DND-41 (cell line): Measurements from ENCODE around the gene DNAH17.

Experiments
- ATAC-seq: fragments of 200-7000 bp; cut with Tn5 transposase; 3 replicates; pipeline ENCODE4 v1.9.1; 2021; ENCODE audit warnings: low read depth; ENCODE audit not compliant: insufficient read depth
- DNase-seq: peaks from one replicate; pipeline ENCODE4 v3.0.0-alpha.2; 2020
- H2AFZ ChIP-seq: 2 replicates; pipeline ENCODE4 v1.6.0; 2012; ENCODE audit warnings: low read depth, low read length
- H3K27ac ChIP-seq: 2 replicates; pipeline ENCODE4 v1.5.1; 2012; ENCODE audit warnings: low read length, inconsistent platforms
- H3K27me3 ChIP-seq: fragments of 200-600 bp; sonication (generic); 2 replicates; pipeline ENCODE4 v1.6.0; 2012; ENCODE audit warnings: low read length, mild to moderate bottlenecking, inconsistent platforms; ENCODE audit not compliant: insufficient read depth, poor library complexity
- H3K36me3 ChIP-seq: 2 replicates; pipeline ENCODE4 v1.5.1; 2012; ENCODE audit warnings: low read length, inconsistent platforms; ENCODE audit not compliant: insufficient read depth
- H3K4me1 ChIP-seq: 2 replicates; pipeline ENCODE4 v1.5.1; 2012; ENCODE audit warnings: mild to moderate bottlenecking, low read length; ENCODE audit not compliant: insufficient read depth
- H3K4me2 ChIP-seq: 2 replicates; pipeline ENCODE4 v1.6.0; 2012; ENCODE audit warnings: mild to moderate bottlenecking, moderate library complexity, low read length, inconsistent platforms; ENCODE audit not compliant: insufficient read depth
- H3K4me3 ChIP-seq, 2 experiments: fragments of 200-600 bp in 1 of 2; shearing (Covaris generic) in 1 of 2; 2 replicates each; pipeline ENCODE4 v1.5.1; 2012 to 2016; ENCODE audit warnings: inconsistent platforms in 2 of 2, low read length in 2 of 2, mild to moderate bottlenecking in 2 of 2, low read depth in 1 of 2, moderate library complexity in 1 of 2
- H3K79me2 ChIP-seq: 2 replicates; pipeline ENCODE4 v1.6.0; 2012; ENCODE audit warnings: low read length, inconsistent platforms; ENCODE audit not compliant: insufficient read depth
- H3K9ac ChIP-seq: 2 replicates; pipeline ENCODE4 v1.6.0; 2012; ENCODE audit warnings: low read depth, mild to moderate bottlenecking, inconsistent platforms, low read length, moderate library complexity
- H3K9me3 ChIP-seq: 2 replicates; pipeline ENCODE4 v1.5.1; 2012; ENCODE audit warnings: low read length, moderate library complexity, mild to moderate bottlenecking, inconsistent platforms; ENCODE audit not compliant: insufficient read depth, severe bottlenecking
- H4K20me1 ChIP-seq: 2 replicates; pipeline ENCODE4 v1.6.0; 2012; ENCODE audit warnings: low read length; ENCODE audit not compliant: insufficient read depth
- EZH2 ChIP-seq: IDR thresholded peaks from 3 replicates; pipeline ENCODE4 v1.6.1; 2012; ENCODE audit warnings: borderline replicate concordance, low read depth, mild to moderate bottlenecking, moderate library complexity, low read length, inconsistent platforms; ENCODE audit not compliant: severe bottlenecking
- TF ChIP-seq, protein P1 (sequence below): IDR thresholded peaks from 2 replicates; pipeline ENCODE4 v1.5.1; 2012; ENCODE audit warnings: borderline replicate concordance, low read length, moderate library complexity, mild to moderate bottlenecking; ENCODE audit not compliant: poor library complexity, severe bottlenecking; ENCODE audit errors: extremely low read depth

The DNAH17 gene

DNA sequence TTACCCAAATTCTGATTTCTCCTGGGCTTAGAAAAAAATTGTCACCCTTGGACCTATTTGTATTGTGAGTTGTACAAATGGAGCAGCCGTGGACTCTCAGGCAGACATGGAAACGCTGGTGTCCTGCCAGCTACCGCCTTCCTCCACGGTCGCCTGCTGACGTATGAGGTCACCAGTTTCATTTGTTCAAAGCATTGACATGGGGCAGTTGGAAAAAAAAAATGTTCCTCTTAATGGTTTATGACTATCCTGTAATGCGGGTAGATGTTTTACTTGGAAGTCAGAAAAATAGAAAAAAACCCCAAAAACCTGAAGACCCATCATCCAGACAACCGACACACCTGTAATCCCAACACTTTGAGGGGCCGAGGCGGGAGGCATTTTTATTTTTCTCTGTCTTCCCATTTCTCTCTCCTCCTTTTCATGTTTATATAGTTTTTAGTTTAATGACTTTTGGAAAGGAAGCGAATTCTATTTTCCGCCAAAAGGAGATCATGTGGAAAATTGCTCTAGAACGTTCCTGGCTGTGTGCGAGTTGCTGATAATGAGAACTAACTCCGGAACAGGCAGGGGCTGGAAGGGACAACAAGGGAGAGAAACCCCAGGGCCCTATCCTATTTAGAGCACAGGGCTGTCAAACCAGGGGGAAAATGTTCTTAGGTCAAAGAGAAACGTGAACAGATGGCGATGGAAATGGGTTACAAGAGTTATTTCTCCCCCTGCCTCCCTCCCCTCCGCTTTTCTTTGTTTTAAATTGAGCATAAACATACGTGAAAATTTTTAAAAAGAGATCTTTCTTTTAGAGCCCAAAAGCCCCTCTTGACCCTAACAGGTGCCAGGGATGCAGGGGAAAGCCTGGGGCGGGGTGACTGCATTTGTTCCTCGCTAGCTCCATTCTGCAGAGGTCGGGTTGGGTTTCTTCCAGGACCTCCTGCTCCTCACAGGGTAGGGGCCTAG, 13.7 kb downstream of the DNAH17 start:
- H3K36me3 ChIP-seq: no peaks in the 10 kb centered on the region
- ATAC-seq (no peak), DNase-seq (no peak)
- no peak overlapping the region for H3K27ac ChIP-seq
- H3K9ac ChIP-seq: no peak overlapping the region
- H3K4me2 ChIP-seq: no peak overlapping the region
- H3K4me3 ChIP-seq: no peak overlapping the region
- TF ChIP-seq EZH2: no peak
- TF ChIP-seq, protein P1, sequence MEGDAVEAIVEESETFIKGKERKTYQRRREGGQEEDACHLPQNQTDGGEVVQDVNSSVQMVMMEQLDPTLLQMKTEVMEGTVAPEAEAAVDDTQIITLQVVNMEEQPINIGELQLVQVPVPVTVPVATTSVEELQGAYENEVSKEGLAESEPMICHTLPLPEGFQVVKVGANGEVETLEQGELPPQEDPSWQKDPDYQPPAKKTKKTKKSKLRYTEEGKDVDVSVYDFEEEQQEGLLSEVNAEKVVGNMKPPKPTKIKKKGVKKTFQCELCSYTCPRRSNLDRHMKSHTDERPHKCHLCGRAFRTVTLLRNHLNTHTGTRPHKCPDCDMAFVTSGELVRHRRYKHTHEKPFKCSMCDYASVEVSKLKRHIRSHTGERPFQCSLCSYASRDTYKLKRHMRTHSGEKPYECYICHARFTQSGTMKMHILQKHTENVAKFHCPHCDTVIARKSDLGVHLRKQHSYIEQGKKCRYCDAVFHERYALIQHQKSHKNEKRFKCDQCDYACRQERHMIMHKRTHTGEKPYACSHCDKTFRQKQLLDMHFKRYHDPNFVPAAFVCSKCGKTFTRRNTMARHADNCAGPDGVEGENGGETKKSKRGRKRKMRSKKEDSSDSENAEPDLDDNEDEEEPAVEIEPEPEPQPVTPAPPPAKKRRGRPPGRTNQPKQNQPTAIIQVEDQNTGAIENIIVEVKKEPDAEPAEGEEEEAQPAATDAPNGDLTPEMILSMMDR: no peak
- no peaks in the 10 kb centered on the region for H4K20me1 ChIP-seq
- H3K27me3 ChIP-seq: peaks cover 4% of the 10 kb centered on the region
- no peaks in the 10 kb centered on the region for H3K4me1 ChIP-seq
- H2AFZ ChIP-seq: no peak overlapping the region
- no peaks in the 10 kb centered on the region for H3K9me3 ChIP-seq
- H3K79me2 ChIP-seq: no peaks in the 10 kb centered on the region

DNA sequence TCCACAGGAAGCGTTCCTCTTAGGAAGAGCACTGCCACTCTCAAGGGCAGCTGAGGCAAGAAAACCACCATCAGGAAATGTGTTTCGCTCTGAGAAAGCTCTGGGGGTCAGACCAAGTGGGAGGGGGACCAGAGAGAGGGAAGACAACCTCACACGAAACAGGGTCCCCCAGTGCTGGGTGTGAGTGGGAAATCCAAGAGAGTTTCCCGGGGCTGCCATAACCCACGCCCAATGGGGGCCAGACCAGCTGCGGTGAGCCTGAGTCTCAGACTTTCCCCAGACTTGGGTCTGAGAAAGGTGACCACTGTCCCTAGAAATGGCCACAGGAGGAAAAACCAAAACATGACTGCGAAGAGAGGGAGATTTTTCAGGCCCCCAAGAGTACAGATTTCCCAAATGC, 14.5 kb downstream of the DNAH17 start:
- Histone ChIP-seq H3K9me3 (no peaks in the 10 kb centered on the region), H2AFZ (no peak overlapping the region), H3K36me3 (no peaks in the 10 kb centered on the region), H3K9ac (no peak overlapping the region), H3K27me3 (peaks cover 4% of the 10 kb centered on the region), H4K20me1 (no peaks in the 10 kb centered on the region), H3K4me2 (no peak overlapping the region), H3K79me2 (no peaks in the 10 kb centered on the region), H3K4me3 (no peak overlapping the region), H3K4me1 (no peaks in the 10 kb centered on the region), H3K27ac (no peak overlapping the region)
- no peak for ATAC-seq
- TF ChIP-seq EZH2: no peak
- TF ChIP-seq, protein P1: no peak
- no peak for DNase-seq

DNA sequence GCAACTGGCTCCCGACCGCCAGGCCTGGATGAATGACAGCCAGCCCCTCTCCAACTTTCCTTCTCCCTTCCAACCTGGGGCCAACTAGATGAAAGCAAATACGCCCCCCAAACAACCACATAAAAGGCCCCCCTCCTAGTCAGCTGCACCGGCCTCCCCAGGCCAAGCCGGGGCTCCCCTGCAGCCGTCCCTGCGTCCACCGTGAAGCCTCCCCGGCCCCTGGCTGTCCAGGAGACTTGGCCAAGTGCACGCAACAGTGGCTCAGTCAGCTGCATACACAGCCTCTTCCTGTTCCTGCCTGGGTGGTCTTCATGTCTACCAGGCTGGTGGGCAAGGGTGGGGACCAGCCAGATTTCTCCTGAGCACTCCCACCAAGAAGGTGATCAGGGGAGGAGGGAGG, 16.0 kb downstream of the DNAH17 start:
- Histone ChIP-seq H3K36me3 (no peaks in the 10 kb centered on the region), H3K79me2 (no peaks in the 10 kb centered on the region), H3K27me3 (no peaks in the 10 kb centered on the region), H2AFZ (no peak overlapping the region), H3K4me3 (no peak overlapping the region), H3K27ac (no peak overlapping the region), H3K4me1 (no peaks in the 10 kb centered on the region), H3K9ac (no peak overlapping the region), H3K9me3 (no peaks in the 10 kb centered on the region), H4K20me1 (no peaks in the 10 kb centered on the region), H3K4me2 (no peak overlapping the region)
- DNase-seq (no peak), ATAC-seq (no peak)
- TF ChIP-seq, protein P1: no peak
- TF ChIP-seq EZH2: no peak
